Bronchial epithelial cell (primary cell): ENCODE data around the gene AFF1. TPM values are rescaled to one million over a fixed set of nuclear protein-coding genes. Genes with fewer than 3 reads are reported as not detected.
A peak's percentile ranks its signal among the peaks of the same experiment; 100 is the strongest.

Experiments
- DNase-seq: peaks from one replicate; pipeline ENCODE4 v3.0.0-alpha.2; 2010; ENCODE audit warnings: low read depth
- FAIRE-seq: peaks from 2 replicates; lab custom pipeline; 2011; peaks lifted over from hg19 to GRCh38; lab: Jason Lieb, UNC
- H3K27me3 ChIP-seq: 2 replicates; pipeline ENCODE4 v1.5.1; 2011; ENCODE audit warnings: low read length; ENCODE audit not compliant: control insufficient read depth, insufficient read depth
- H3K36me3 ChIP-seq: 2 replicates; pipeline ENCODE4 v1.5.1; 2011; ENCODE audit warnings: low read length; ENCODE audit not compliant: control insufficient read depth, insufficient read depth
- H3K4me3 ChIP-seq: 2 replicates; pipeline ENCODE4 v1.5.1; 2011; ENCODE audit warnings: mild to moderate bottlenecking, low read depth, low read length, control low read depth
- CTCF ChIP-seq: IDR thresholded peaks from 2 replicates; pipeline ENCODE4 v1.5.1; 2011; ENCODE audit warnings: mild to moderate bottlenecking, moderate library complexity, low read length, control low read depth, inconsistent platforms; ENCODE audit not compliant: insufficient read depth, severe bottlenecking
- total RNA-seq: library from RNA; depleted of rRNA; stranded (reverse); fragments of >200 nt; gene quantifications from 2 replicates; pipeline ENCODE4 v1.2.1, GENCODE V29; 2014

The AFF1 gene
- total RNA-seq, 1 donor from 2014 or later: 9.2 TPM

DNA sequence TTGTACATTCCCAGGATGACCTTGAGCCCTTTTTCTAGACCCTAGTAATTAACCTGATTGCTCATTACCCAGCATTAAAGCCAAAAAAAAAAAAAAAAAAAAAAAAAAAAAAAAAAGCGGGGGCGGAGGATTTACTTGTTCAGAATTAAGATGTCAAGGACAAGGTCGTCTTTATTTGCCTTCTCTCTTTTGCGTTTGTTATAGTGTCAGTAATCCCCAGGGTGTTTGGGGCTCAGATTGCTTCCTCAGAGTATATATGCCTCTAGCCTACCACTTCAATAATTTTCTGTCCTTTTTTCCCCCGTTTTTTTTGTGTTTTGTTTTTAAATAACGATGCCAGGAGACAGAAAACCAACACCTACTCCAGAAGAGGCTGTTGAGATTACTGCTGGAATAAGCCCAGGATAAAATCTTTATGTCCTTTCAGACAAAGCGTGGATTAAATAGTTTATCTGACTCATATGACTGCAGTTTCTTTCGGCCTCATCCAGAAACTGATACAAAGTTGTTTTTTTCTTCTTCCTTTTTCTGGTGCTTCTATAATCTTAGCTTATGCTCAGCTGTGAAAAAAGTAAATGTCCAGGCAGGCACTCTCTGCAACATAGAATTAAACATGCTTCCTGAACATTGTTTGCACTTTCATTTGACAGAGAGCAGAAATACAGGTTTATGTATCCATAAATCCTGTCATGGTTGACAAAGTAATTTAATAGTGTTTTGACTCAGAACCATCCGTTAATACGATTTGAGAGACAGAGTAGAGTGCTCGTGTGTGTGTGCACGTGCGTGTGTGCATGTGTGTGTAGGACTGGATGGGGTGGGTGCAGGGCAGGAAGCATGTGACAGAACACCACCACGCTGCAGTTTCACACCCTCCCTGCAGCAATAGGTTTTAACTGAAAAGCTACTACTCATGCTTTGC, 138.6 kb downstream of the AFF1 start:
- no peak overlapping the region for H3K4me3 ChIP-seq
- TF ChIP-seq CTCF: no peak
- FAIRE-seq (no peak), DNase-seq (peak; percentile 73)
- no peaks in the 10 kb centered on the region for H3K36me3 ChIP-seq
- no peaks in the 10 kb centered on the region for H3K27me3 ChIP-seq

DNA sequence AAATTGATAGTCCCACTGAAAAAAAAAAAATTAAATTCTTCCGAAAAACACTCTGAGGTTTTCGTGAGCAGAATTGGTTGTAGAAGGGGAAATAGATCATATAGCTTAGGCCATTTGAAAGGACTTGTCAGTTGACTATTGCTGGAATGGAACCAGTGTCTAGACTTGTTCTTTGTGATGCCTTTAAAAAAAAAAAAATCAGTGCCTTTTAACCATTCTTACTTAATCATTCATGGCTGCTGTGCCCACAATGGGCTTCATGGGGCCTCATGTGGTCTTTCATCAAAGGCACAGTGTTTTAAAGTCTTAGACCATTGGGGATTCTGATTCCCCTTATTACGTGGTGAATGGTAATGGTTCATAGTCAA, 139.3 kb downstream of the AFF1 start:
- no peaks in the 10 kb centered on the region for H3K27me3 ChIP-seq
- no peaks in the 10 kb centered on the region for H3K36me3 ChIP-seq
- TF ChIP-seq CTCF: no peak
- FAIRE-seq (no peak), DNase-seq (peak; percentile 68)
- H3K4me3 ChIP-seq: no peak overlapping the region

DNA sequence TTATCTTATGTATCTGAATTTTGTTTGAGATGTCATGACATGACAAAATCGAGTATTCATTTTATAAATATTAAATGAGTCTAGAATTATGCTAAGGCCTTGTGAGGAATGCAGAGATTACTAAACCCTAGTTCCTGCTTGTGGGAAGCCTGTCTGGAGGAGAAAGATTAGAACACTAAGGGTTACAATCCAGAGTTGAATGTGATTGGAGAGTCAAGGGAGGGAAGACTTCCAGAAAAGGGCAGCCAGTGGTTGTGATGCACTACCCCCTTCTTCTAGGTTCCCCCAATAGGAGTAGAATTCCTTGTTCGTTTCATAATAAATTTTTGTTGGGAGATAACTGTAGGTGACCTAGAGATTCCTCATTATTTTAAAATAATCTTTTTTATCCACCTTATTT, 141.1 kb downstream of the AFF1 start:
- no peak for FAIRE-seq

DNA sequence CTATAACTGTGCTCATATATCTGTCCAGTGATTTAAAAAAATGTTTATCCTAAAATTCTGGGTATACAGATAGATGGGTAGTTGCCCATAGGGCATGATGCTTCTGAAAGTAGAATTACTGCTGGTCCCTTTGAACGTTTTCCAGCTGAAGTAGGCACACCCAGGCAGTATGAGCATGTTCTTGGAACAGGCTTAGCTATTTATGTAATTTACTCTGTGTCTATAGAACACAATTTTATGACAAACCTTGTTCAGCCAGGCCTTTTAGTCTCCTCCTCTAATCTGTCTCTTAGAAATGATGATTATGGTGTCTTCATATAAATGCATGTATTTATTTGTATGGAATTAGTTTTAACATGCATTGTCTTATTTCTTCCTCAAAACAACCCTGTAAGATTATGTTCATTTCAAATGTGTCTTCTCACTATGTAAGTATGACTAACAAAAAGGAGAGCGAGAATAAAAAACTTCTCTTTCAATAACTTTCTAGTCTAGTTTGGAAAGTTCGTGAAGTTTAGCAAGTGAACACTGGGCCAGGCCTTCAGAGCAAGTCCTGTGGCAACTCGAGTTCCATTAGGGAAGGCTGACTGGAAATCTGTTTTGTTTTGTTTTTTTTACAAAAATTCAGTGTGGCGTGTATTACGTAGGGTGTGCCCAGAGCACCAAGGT, 142.0 kb downstream of the AFF1 start:
- no peak for TF ChIP-seq CTCF
- no peak for FAIRE-seq

More for the DNA sequence above, 141.1 kb downstream of the AFF1 start:
- no peaks in the 10 kb centered on the region for H3K27me3 ChIP-seq
- H3K36me3 ChIP-seq: no peaks in the 10 kb centered on the region
- no peak for DNase-seq
- H3K4me3 ChIP-seq: no peak overlapping the region
- no peak for TF ChIP-seq CTCF

GRCh38 chr4:87077914-87078585, 143.2 kb downstream of the AFF1 start:
- Histone ChIP-seq H3K27me3 (no peaks in the 10 kb centered on the region), H3K36me3 (no peaks in the 10 kb centered on the region), H3K4me3 (no peak overlapping the region)
- DNase-seq (peak; percentile 44), FAIRE-seq (no peak)
- no peak for TF ChIP-seq CTCF

More for the DNA sequence above, 142.0 kb downstream of the AFF1 start:
- H3K27me3 ChIP-seq: no peaks in the 10 kb centered on the region
- no peak for DNase-seq
- H3K4me3 ChIP-seq: no peak overlapping the region
- H3K36me3 ChIP-seq: no peaks in the 10 kb centered on the region
